DND-41 (cell line): ENCODE data around the gene PTPRN2.

Experiments
- CTCF ChIP-seq: IDR thresholded peaks from 2 replicates; pipeline ENCODE4 v1.5.1; 2012; ENCODE audit warnings: borderline replicate concordance, low read length, moderate library complexity, mild to moderate bottlenecking; ENCODE audit not compliant: poor library complexity, severe bottlenecking; ENCODE audit errors: extremely low read depth
- EZH2 ChIP-seq: IDR thresholded peaks from 3 replicates; pipeline ENCODE4 v1.6.1; 2012; ENCODE audit warnings: borderline replicate concordance, low read depth, mild to moderate bottlenecking, moderate library complexity, low read length, inconsistent platforms; ENCODE audit not compliant: severe bottlenecking

- TF ChIP-seq CTCF (no peak), EZH2 (no peak)
These were observed 534.3 kb downstream of the PTPRN2 start for GRCh38 chr7:158053183-158053915.
